Measurements from ENCODE around the gene WDR55.
A peak's percentile ranks its signal among the peaks of the same experiment; 100 is the strongest.
"Not testable (repeated sequence)": the region's sequence is repeated elsewhere in the genome, so short reads cannot be mapped to it uniquely, and the experiment has no call there.

Gene WDR55

DNA sequence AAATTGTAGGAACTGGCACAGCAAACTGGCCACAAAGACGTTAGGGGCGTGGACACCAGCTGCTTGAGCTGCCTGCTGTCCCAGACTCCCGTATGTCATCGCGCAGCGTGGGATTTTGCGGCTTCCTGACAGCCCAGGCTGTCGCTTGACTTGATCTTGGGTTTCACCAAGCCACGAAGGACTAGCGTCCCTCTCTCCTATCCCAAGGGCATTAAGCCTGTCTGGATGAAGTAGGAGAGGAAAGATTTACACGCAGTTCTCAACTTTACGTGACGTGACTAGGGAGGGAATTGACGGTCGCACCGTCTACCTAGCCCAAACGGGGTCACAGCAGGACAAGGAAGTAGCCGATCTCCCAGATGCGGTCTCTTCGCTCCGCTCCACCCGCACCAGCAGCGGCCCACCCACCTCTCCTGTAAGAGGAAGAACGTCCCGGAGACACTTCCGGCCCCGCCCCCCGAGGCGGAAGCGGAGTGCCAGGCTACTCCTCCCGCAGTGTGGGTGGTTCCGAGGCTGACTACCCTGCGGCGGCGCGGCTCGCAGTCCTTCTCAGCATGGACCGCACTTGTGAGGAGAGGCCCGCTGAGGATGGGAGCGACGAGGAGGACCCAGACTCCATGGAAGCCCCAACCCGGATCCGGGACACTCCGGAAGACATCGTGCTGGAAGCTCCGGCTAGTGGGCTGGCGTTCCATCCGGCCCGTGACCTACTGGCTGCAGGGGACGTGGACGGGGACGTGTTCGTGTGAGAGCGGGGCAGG is at the start of gene WDR55:
Gene WDR55, plus strand, starts transcription at position 546 of the 761 bp plus-strand sequence. Its CDS starts 9 bp downstream, at position 555.
- peak within 1 kb of the TSS; percentile 80 to 99 (median 94) for H3K4me3 ChIP-seq
- H3K36me3 ChIP-seq = peaks cover 65 to 77% (median 73%) of the 10 kb centered on the region in 11 experiments
- peak within 1 kb of the TSS; percentile 71 to 90 (median 85) for H3K27ac ChIP-seq
- H4K20me1 ChIP-seq = peaks cover 4 to 46% (median 37%) of the 10 kb centered on the region in 11 experiments; a peak in 18 of 22 replicates
- no peak for TF ChIP-seq Cebpa-rat (IDR thresholded peaks at IDR 0.05)
- H3K4me1 ChIP-seq = peaks cover 22 to 58% (median 32%) of the 10 kb centered on the region in 10 experiments
- H3K4me2 ChIP-seq = peak within 1 kb of the TSS; percentile 81 to 99 (median 87)
- peak within 1 kb of the TSS; percentile 77 to 92 (median 85) for H3K9ac ChIP-seq
- H3K9me3 ChIP-seq (replicated peaks in 1 of 11) = no peaks in the 10 kb centered on the region
- no peaks in the 10 kb centered on the region for H3K27me3 ChIP-seq

GRCh38 chr5:140622301-140622700 is 42.4 kb upstream of the WDR55 start:
- Histone ChIP-seq H3K27ac (peak overlapping the region in 10 of 11 experiments; percentile 18 to 74 (median 44); a peak in 16 of 22 replicates), H4K20me1 (no peaks in the 10 kb centered on the region), H3K4me2 (peak overlapping the region in 2 of 11 experiments; percentile 60 to 79; a peak in 5 of 22 replicates), H3K9me3 (replicated peaks in 1 of 11) (peaks cover 15 to 63% (median 29%) of the 10 kb centered on the region in 11 experiments), H3K9ac (peak overlapping the region in 2 of 11 experiments; percentile 56 to 76; a peak in 4 of 22 replicates), H3K4me3 (no peak overlapping the region), H3K27me3 (no peaks in the 10 kb centered on the region), H3K36me3 (peaks cover 0 to 24% (median 0%) of the 10 kb centered on the region in 11 experiments; a peak in 5 of 22 replicates), H3K4me1 (peaks cover 0 to 75% (median 7%) of the 10 kb centered on the region in 10 experiments; a peak in 10 of 20 replicates)
- TF ChIP-seq Cebpa-rat (IDR thresholded peaks at IDR 0.05) = no peak

- H3K9ac ChIP-seq = peak overlapping the region in 3 of 11 experiments; percentile 19 to 76 (median 56); a peak in 6 of 22 replicates
- H3K4me1 ChIP-seq = peaks cover 0 to 76% (median 7%) of the 10 kb centered on the region in 10 experiments; a peak in 10 of 20 replicates
- peaks cover 0 to 18% (median 0%) of the 10 kb centered on the region in 11 experiments; a peak in 6 of 22 replicates for H3K36me3 ChIP-seq
- peak overlapping the region in 10 of 11 experiments; percentile 18 to 74 (median 44); a peak in 16 of 22 replicates for H3K27ac ChIP-seq
- H3K9me3 ChIP-seq (replicated peaks in 1 of 11) = peaks cover 22 to 63% (median 33%) of the 10 kb centered on the region in 11 experiments
- H4K20me1 ChIP-seq, H3K4me3 ChIP-seq, H3K27me3 ChIP-seq: not testable (repeated sequence)
- H3K4me2 ChIP-seq = peak overlapping the region in 5 of 11 experiments; percentile 26 to 79 (median 55); a peak in 9 of 22 replicates
Measured at GRCh38 chr5:140623061-140623460, 41.6 kb upstream of the WDR55 start.

DNA sequence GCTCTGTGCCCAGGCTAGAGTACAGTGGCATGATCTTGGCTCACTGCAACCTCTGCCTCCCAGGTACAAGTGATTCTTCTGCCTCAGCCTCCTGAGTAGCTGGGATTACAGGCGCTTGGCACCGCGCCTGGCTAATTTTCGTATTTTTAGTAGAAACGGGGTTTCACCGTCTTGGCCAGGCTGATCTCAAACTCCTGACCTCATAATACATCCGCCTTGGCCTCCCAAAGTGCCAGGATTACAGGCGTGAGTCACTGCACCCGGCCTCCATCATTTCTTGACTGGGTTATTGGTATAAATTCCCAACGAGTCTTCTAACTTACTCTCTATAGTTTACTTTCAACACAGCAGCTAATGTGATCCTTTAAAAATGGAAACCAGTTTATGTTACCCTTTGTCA is 39.8 kb upstream of the WDR55 start:
- H4K20me1 ChIP-seq, H3K27me3 ChIP-seq, H3K4me3 ChIP-seq, H3K9ac ChIP-seq: not testable (repeated sequence)
- Histone ChIP-seq H3K4me1 (peaks cover 0 to 91% (median 7%) of the 10 kb centered on the region in 10 experiments; a peak in 10 of 20 replicates), H3K9me3 (replicated peaks in 1 of 11) (peaks cover 30 to 66% (median 42%) of the 10 kb centered on the region in 11 experiments), H3K4me2 (peak overlapping the region in 3 of 11 experiments; percentile 18 to 79 (median 46); a peak in 4 of 22 replicates), H3K36me3 (peaks cover 0 to 15% (median 0%) of the 10 kb centered on the region in 11 experiments; a peak in 5 of 22 replicates), H3K27ac (peak overlapping the region in 3 of 11 experiments; percentile 30 to 54 (median 50); a peak in 4 of 22 replicates)

GRCh38 chr5:140627972-140628371 is 36.7 kb upstream of the WDR55 start:
- H3K9me3 ChIP-seq (replicated peaks in 1 of 11) = peaks cover 35 to 86% (median 53%) of the 10 kb centered on the region in 11 experiments
- H3K4me1 ChIP-seq = peaks cover 0 to 78% (median 23%) of the 10 kb centered on the region in 10 experiments; a peak in 15 of 20 replicates
- peak overlapping the region in 2 of 11 experiments; percentile 89 to 95; a peak in 5 of 22 replicates for H3K27ac ChIP-seq
- no peak overlapping the region; a peak in 2 of 22 replicates for H3K9ac ChIP-seq
- peak overlapping the region in 2 of 11 experiments; percentile 58 to 61; a peak in 3 of 22 replicates for H3K4me2 ChIP-seq
- no peak for TF ChIP-seq Cebpa-rat (IDR thresholded peaks at IDR 0.05)
- H3K27me3 ChIP-seq = peaks cover 0 to 31% (median 27%) of the 10 kb centered on the region in 11 experiments; a peak in 17 of 22 replicates
- H3K36me3 ChIP-seq = peaks cover 0 to 41% (median 9%) of the 10 kb centered on the region in 11 experiments; a peak in 10 of 22 replicates
- H4K20me1 ChIP-seq = peaks cover 0 to 11% (median 0%) of the 10 kb centered on the region in 11 experiments; a peak in 4 of 22 replicates
- H3K4me3 ChIP-seq = 0 out of 20 replicates have a peak overlapping the region, but pooled peaks of 1 of the 10 experiments have one; percentile 33

DNA sequence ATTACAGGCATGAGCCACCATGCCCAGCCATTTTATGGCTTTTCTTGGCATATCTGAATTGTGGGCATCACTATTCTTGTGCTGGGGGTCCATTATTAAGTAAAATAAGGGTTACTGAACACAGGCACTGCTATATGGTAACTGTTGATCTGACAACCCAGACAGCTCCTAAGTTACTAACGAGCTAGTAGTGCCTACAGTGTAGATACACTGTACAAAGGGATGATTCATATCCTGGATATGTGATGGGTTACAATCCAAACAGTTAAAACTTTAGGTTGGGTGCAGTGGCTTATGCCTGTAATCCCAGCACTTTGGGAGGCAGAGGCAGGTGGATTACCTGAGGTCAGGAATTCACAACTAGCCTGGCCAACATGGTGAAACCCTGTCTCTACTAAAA is 36.0 kb upstream of the WDR55 start:
- peak overlapping the region in 3 of 11 experiments; percentile 58 to 87 (median 61); a peak in 6 of 22 replicates for H3K4me2 ChIP-seq
- TF ChIP-seq Cebpa-rat (IDR thresholded peaks at IDR 0.05) = no peak
- H3K4me1 ChIP-seq = peaks cover 0 to 72% (median 27%) of the 10 kb centered on the region in 10 experiments; a peak in 15 of 20 replicates
- H3K27ac ChIP-seq = peak overlapping the region in 3 of 11 experiments; percentile 54 to 95 (median 89); a peak in 5 of 22 replicates
- H3K9me3 ChIP-seq (replicated peaks in 1 of 11) = peaks cover 35 to 92% (median 60%) of the 10 kb centered on the region in 11 experiments
- peaks cover 0 to 38% (median 34%) of the 10 kb centered on the region in 11 experiments; a peak in 17 of 22 replicates for H3K27me3 ChIP-seq
- peak overlapping the region in 3 of 10 experiments; percentile 21 to 81 (median 33); a peak in 4 of 20 replicates for H3K4me3 ChIP-seq
- H3K36me3 ChIP-seq = peaks cover 0 to 41% (median 9%) of the 10 kb centered on the region in 11 experiments; a peak in 10 of 22 replicates
- peak overlapping the region in 1 of 11 experiments; percentile 21; a peak in 2 of 22 replicates for H3K9ac ChIP-seq
- H4K20me1 ChIP-seq = peaks cover 0 to 11% (median 0%) of the 10 kb centered on the region in 11 experiments; a peak in 4 of 22 replicates

DNA sequence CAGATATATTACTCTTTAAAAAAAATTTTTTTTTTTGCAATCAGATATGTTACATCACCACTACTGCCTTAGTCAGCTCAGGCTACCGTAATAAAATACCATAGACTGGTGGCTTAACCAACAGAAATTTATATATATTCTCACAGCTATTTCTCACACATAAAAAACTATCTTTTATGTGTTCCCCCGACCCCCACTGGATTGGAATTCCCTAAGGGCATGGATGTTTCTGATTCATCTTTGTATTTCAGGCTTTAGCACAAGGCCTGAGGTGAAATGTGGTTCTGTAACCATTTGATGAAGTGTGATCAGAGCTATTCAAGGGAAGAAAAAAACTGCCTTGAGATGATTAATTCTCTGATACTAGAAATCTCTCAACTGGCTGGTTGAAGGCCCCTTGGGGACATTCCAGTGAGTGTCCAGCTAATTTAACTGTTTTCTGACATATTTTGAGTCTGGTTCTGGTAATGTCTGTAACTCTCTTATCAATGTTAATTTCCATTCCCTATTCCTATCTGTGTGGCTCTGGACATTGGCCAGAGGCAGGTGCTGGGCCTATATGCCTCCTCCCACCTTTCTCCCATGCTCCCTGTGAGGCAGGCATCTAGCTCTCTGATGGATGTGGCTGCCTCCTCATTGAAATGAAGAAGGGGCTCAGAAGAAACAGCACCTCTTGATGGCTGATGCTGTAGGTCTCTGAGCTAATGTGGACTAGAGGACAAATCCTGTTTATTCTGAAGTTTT is 34.2 kb upstream of the WDR55 start:
- Histone ChIP-seq H4K20me1 (peaks cover 0 to 11% (median 0%) of the 10 kb centered on the region in 11 experiments; a peak in 4 of 22 replicates), H3K9ac (peak overlapping the region in 5 of 11 experiments; percentile 22 to 96 (median 80); a peak in 10 of 22 replicates), H3K36me3 (peaks cover 0 to 41% (median 9%) of the 10 kb centered on the region in 11 experiments; a peak in 10 of 22 replicates), H3K4me2 (peak overlapping the region in 5 of 11 experiments; percentile 73 to 92 (median 87); a peak in 11 of 22 replicates), H3K27ac (peak overlapping the region in 5 of 11 experiments; percentile 39 to 95 (median 93); a peak in 10 of 22 replicates), H3K27me3 (peaks cover 0 to 49% (median 41%) of the 10 kb centered on the region in 11 experiments; a peak in 17 of 22 replicates), H3K9me3 (replicated peaks in 1 of 11) (peaks cover 35 to 81% (median 60%) of the 10 kb centered on the region in 11 experiments), H3K4me3 (peak overlapping the region in 5 of 10 experiments; percentile 52 to 81 (median 72); a peak in 10 of 20 replicates), H3K4me1 (peaks cover 0 to 70% (median 42%) of the 10 kb centered on the region in 10 experiments; a peak in 15 of 20 replicates)
- no peak for TF ChIP-seq Cebpa-rat (IDR thresholded peaks at IDR 0.05)

Measured in BLaER1 treated with 17β-estradiol and CSF1 and Interleukin-3, amounts not matched to agents 10 nM and 100 nM (cell line).